GM23248 (cell line): ENCODE data around the gene EML1. TPM values are rescaled to one million over a fixed set of nuclear protein-coding genes. Genes with fewer than 3 reads are reported as not detected.

Experiments
- DNase-seq: peaks from one replicate; pipeline ENCODE4 v3.0.0-alpha.2; 2015
- H2AFZ ChIP-seq: fragments of 200-600 bp; sonication (generic); 2 replicates; pipeline ENCODE4 v1.6.1; 2016; ENCODE audit warnings: antibody characterized with exemption
- H3F3A ChIP-seq: fragments of 200-600 bp; sonication (generic); 2 replicates; pipeline ENCODE4 v1.6.1; 2016; ENCODE audit warnings: mild to moderate bottlenecking, antibody characterized with exemption, mixed run types; ENCODE audit not compliant: insufficient read depth
- H3K27ac ChIP-seq: fragments of 200-600 bp; sonication (generic); 2 replicates; pipeline ENCODE4 v1.5.1; 2016; ENCODE audit warnings: mild to moderate bottlenecking
- H3K27me3 ChIP-seq: fragments of 200-600 bp; sonication (generic); replicated peaks from 2 replicates; pipeline ENCODE4 v1.6.1; 2016; ENCODE audit warnings: mild to moderate bottlenecking; ENCODE audit not compliant: insufficient read depth
- H3K36me3 ChIP-seq: fragments of 200-600 bp; sonication (generic); 2 replicates; pipeline ENCODE4 v1.6.1; 2016; ENCODE audit warnings: low read depth, mild to moderate bottlenecking
- H3K4me1 ChIP-seq: fragments of 200-600 bp; sonication (generic); 2 replicates; pipeline ENCODE4 v1.6.1; 2016; ENCODE audit warnings: mild to moderate bottlenecking; ENCODE audit not compliant: insufficient read depth
- H3K4me2 ChIP-seq: fragments of 200-600 bp; sonication (generic); one replicate; pipeline ENCODE4 v1.6.1; 2016; ENCODE audit warnings: mild to moderate bottlenecking; ENCODE audit not compliant: unreplicated experiment
- H3K4me3 ChIP-seq: fragments of 200-600 bp; sonication (generic); 2 replicates; pipeline ENCODE4 v1.5.1; 2016; ENCODE audit warnings: mild to moderate bottlenecking
- H3K79me2 ChIP-seq: fragments of 200-600 bp; sonication (generic); 2 replicates; pipeline ENCODE4 v1.6.1; 2016; ENCODE audit warnings: mild to moderate bottlenecking; ENCODE audit not compliant: insufficient read depth
- H3K9ac ChIP-seq: fragments of 200-600 bp; sonication (generic); 2 replicates; pipeline ENCODE4 v1.6.1; 2016; ENCODE audit warnings: mild to moderate bottlenecking
- H3K9me2 ChIP-seq: fragments of 200-600 bp; sonication (generic); 2 replicates; pipeline ENCODE4 v1.6.1; 2016; ENCODE audit warnings: mixed run types, mild to moderate bottlenecking, moderate library complexity; ENCODE audit not compliant: insufficient read depth
- H3K9me3 ChIP-seq: fragments of 200-600 bp; sonication (generic); one replicate; pipeline ENCODE4 v1.6.1; 2017; ENCODE audit warnings: low read depth
- H4K20me1 ChIP-seq: fragments of 200-600 bp; sonication (generic); 2 replicates; pipeline ENCODE4 v1.6.0; 2016; ENCODE audit not compliant: insufficient read depth
- EZH2 ChIP-seq: fragments of 200-600 bp; sonication (generic); IDR thresholded peaks from 2 replicates; pipeline ENCODE4 v1.6.1; 2018; ENCODE audit warnings: antibody characterized with exemption, mild to moderate bottlenecking; ENCODE audit not compliant: insufficient read depth, poor library complexity, severe bottlenecking
- EZH2phosphoT487 ChIP-seq: fragments of 200-600 bp; sonication (generic); IDR thresholded peaks from 2 replicates; pipeline ENCODE4 v1.6.1; 2018; ENCODE audit warnings: antibody characterized with exemption, moderate library complexity, mild to moderate bottlenecking, low read depth; ENCODE audit not compliant: insufficient read depth
- WGBS, 2 experiments: methylation state at CpG; one replicate each; pipeline ENCODE4 v1.1.6; 2015 to 2017; ENCODE audit warnings: low lambda C conversion rate in 2 of 2, low coverage in 1 of 2; ENCODE audit errors: missing lambda C conversion rate in 2 of 2; 5-methylcytosine and 5-hydroxymethylcytosine counted together
- in situ Hi-C: fragments of 300-500 bp; cut with MboI; formaldehyde crosslinking; loops from 2 replicates; pipeline ENCODE4 v1.15.0; 2020
- polyA plus RNA-seq: library from polyadenylated mRNA; unstranded; fragments of >200 nt; fragmentation: Nextera tagmentation; extraction: Ambion mirVana; gene quantifications from 2 replicates; pipeline ENCODE4 v1.2.1, GENCODE V29; 2016
- total RNA-seq: library from RNA; depleted of rRNA; stranded (reverse); fragments of >200 nt; shearing (Covaris generic); gene quantifications from 2 replicates; pipeline ENCODE4 v1.2.3, GENCODE V29; 2014

The EML1 gene
- total and polyA plus RNA-seq, 2 experiments from 2014 or later: 14.8 to 17.9 TPM

- TF ChIP-seq EZH2phosphoT487 (no peak), EZH2 (no peak)
- Histone ChIP-seq H3K4me1 (no peaks in the 10 kb centered on the region), H3F3A (no peaks in the 10 kb centered on the region), H3K9me2 (no peaks in the 10 kb centered on the region), H3K27ac (no peak overlapping the region), H3K36me3 (no peaks in the 10 kb centered on the region), H2AFZ (no peak overlapping the region), H3K27me3 (0 out of 2 replicates have a peak, but pooled peaks cover 2% of the 10 kb centered on the region), H3K9me3 (no peaks in the 10 kb centered on the region), H3K79me2 (peaks cover 9% of the 10 kb centered on the region; the same call in 1 of the 2 replicates), H3K9ac (no peak overlapping the region), H4K20me1 (no peaks in the 10 kb centered on the region), H3K4me2 (no peak overlapping the region), H3K4me3 (no peak overlapping the region)
- in situ Hi-C loops: no loop called here
- whole genome bisulfite sequencing, 2 experiments: 69 to 75% methylated on average over 5 of the region's 5 CpGs
- DNase-seq: no peak
These were observed 38.1 kb downstream of the EML1 start for GRCh38 chr14:99831303-99831702.

DNA sequence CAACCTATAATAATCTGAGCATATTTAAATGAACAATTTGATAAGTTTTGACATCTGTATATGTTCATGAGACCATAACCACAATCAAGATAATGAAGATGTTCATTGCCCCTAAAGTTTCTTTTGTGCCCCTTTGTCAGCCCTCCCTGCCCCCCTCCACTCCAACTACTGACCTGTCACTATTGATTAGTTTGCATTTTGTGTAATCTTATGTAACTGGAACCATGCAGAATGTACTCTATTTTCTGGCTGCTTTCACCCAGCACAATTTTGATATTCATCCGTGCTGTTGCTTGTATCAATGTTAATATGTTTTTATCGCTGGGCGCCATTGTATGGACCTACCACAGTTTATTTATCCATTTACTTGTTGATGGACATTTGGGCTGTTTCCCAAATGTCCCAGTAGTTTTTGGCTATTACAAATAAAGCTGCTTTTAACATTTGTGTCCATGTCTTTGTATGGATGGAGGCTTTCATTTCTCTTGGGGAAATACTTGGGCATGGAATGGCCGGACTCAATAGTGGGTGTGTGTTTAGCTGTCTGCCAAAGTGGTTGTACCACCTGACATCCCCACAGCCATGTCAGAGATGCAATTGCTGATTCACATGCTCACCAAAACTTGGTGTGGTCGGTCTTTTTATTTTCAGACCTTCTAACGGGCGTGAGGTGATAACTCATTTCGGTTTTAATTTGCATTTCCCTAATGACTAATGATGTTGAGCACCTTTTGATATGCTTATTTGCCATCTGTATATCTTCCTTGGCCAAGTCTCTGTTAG, 38.9 kb downstream of the EML1 start:
- no peaks in the 10 kb centered on the region for H3K36me3 ChIP-seq
- no peaks in the 10 kb centered on the region for H4K20me1 ChIP-seq
- peaks cover 9% of the 10 kb centered on the region; the same call in 1 of the 2 replicates for H3K79me2 ChIP-seq

GRCh38 chr14:99837822-99838221, 44.6 kb downstream of the EML1 start:
- H3K79me2 ChIP-seq: peaks cover 15% of the 10 kb centered on the region; the same call in 1 of the 2 replicates
- H3K36me3 ChIP-seq: no peaks in the 10 kb centered on the region
- TF ChIP-seq EZH2 (no peak), EZH2phosphoT487 (no peak)
- no peaks in the 10 kb centered on the region for H3F3A ChIP-seq
- no peak for DNase-seq
- in situ Hi-C loops: no loop called here
- H4K20me1 ChIP-seq: no peaks in the 10 kb centered on the region
- no peak overlapping the region for H3K4me3 ChIP-seq
- H3K27me3 ChIP-seq: 0 out of 2 replicates have a peak, but pooled peaks cover 2% of the 10 kb centered on the region
- H3K9ac ChIP-seq: no peak overlapping the region
- H3K4me1 ChIP-seq: no peaks in the 10 kb centered on the region
- H3K27ac ChIP-seq: no peak overlapping the region
- no peak overlapping the region for H3K4me2 ChIP-seq
- H3K9me3 ChIP-seq: no peaks in the 10 kb centered on the region
- WGBS, 2 experiments: 53 to 61% methylated on average over 2 of the region's 2 CpGs
- no peak overlapping the region for H2AFZ ChIP-seq
- H3K9me2 ChIP-seq: no peaks in the 10 kb centered on the region

More for the DNA sequence above, 38.9 kb downstream of the EML1 start:
- H3K9me2 ChIP-seq: no peaks in the 10 kb centered on the region
- H3K9ac ChIP-seq: no peak overlapping the region
- H3K4me1 ChIP-seq: no peaks in the 10 kb centered on the region
- H3K4me2 ChIP-seq: no peak overlapping the region
- no peaks in the 10 kb centered on the region for H3F3A ChIP-seq
- H3K9me3 ChIP-seq: no peaks in the 10 kb centered on the region
- H3K4me3 ChIP-seq: no peak overlapping the region
- no peak overlapping the region for H3K27ac ChIP-seq
- H2AFZ ChIP-seq: no peak overlapping the region
- DNase-seq: no peak
- TF ChIP-seq EZH2 (no peak), EZH2phosphoT487 (no peak)
- WGBS, 2 experiments: 96 to 97% methylated on average over 8 of the region's 8 CpGs
- in situ Hi-C loops: no loop called here
- 0 out of 2 replicates have a peak, but pooled peaks cover 2% of the 10 kb centered on the region for H3K27me3 ChIP-seq

- DNase-seq: no peak
- H3F3A ChIP-seq: no peaks in the 10 kb centered on the region
- TF ChIP-seq EZH2 (no peak), EZH2phosphoT487 (no peak)
- no peaks in the 10 kb centered on the region for H4K20me1 ChIP-seq
- H3K9ac ChIP-seq: no peak overlapping the region
- in situ Hi-C loops: no loop called here
- no peak overlapping the region for H3K27ac ChIP-seq
- H3K4me1 ChIP-seq: no peaks in the 10 kb centered on the region
- H3K9me3 ChIP-seq: no peaks in the 10 kb centered on the region
- no peak overlapping the region for H2AFZ ChIP-seq
- H3K27me3 ChIP-seq: 0 out of 2 replicates have a peak, but pooled peaks cover 2% of the 10 kb centered on the region
- H3K4me3 ChIP-seq: no peak overlapping the region
- 64 to 65% methylated on average over 14 of the region's 14 CpGs for WGBS, 2 experiments
- H3K9me2 ChIP-seq: no peaks in the 10 kb centered on the region
- peaks cover 15% of the 10 kb centered on the region; the same call in 1 of the 2 replicates for H3K79me2 ChIP-seq
- H3K4me2 ChIP-seq: no peak overlapping the region
- no peaks in the 10 kb centered on the region for H3K36me3 ChIP-seq
These were observed 45.5 kb downstream of the EML1 start for GRCh38 chr14:99838639-99839134.
